Gastrocnemius medialis (tissue), 4 donors: ENCODE results near the gene DTL.

Experiments
- POLR2A ChIP-seq, 2 donors: fragments of 450-650 bp; IDR thresholded peaks; one replicate each; pipeline ENCODE4 v1.6.1; 2017; ENCODE audit warnings: antibody characterized with exemption in 2 of 2, mild to moderate bottlenecking in 2 of 2, moderate library complexity in 2 of 2
- TF ChIP-seq, protein P1 (sequence below), 5 experiments: fragments of 450-650 bp in 3 of 5; fragments of 200-600 bp in 2 of 5; sonication (generic) in 2 of 5; IDR thresholded peaks in 4 of 5; conservative IDR thresholded peaks in 1 of 5; 1 replicate in 4 of 5; 2 replicates in 1 of 5; pipeline ENCODE4 v1.5.1; 2016 to 2019; ENCODE audit warnings: antibody characterized with exemption in 5 of 5, mild to moderate bottlenecking in 3 of 5, moderate library complexity in 3 of 5

DNA sequence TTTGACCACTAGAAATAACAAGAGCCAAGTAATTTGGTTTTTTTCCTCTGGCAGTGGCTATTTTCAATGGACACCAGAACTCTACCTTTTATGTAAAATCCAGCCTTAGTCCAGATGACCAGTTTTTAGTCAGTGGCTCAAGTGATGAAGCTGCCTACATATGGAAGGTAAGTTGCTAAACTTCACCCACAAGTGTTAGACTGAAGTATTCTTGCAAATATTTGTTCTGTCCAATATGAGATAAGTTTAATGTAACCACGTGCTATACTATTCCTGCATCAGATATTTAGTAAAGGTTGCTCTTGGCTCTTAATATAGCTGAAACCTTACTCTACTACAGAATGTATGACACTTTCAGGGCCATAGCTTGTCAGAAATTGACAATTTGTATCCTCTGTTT lies 36.5 kb downstream of the DTL start:
- TF ChIP-seq, protein P1, sequence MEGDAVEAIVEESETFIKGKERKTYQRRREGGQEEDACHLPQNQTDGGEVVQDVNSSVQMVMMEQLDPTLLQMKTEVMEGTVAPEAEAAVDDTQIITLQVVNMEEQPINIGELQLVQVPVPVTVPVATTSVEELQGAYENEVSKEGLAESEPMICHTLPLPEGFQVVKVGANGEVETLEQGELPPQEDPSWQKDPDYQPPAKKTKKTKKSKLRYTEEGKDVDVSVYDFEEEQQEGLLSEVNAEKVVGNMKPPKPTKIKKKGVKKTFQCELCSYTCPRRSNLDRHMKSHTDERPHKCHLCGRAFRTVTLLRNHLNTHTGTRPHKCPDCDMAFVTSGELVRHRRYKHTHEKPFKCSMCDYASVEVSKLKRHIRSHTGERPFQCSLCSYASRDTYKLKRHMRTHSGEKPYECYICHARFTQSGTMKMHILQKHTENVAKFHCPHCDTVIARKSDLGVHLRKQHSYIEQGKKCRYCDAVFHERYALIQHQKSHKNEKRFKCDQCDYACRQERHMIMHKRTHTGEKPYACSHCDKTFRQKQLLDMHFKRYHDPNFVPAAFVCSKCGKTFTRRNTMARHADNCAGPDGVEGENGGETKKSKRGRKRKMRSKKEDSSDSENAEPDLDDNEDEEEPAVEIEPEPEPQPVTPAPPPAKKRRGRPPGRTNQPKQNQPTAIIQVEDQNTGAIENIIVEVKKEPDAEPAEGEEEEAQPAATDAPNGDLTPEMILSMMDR (IDR thresholded peaks at IDR 0.05 in 4 of 5, conservative IDR thresholded peaks at IDR 0.05 in 1 of 5), result no peak
- TF ChIP-seq POLR2A (IDR thresholded peaks at IDR 0.05), result no peak
